NCI-H524 treated with DMSO at 0.1 percent for 48 hours (cell line): ENCODE data around the gene ACIN1.
"Not testable (repeated sequence)": the region's sequence is repeated elsewhere in the genome, so short reads cannot be mapped to it uniquely, and the experiment has no call there.

Experiments
- DNase-seq: peaks from one replicate; lab custom pipeline; 2025; lab: John Stamatoyannopoulos, UW

The ACIN1 gene

GRCh38 chr14:23015618-23016017 is 79.3 kb downstream of the ACIN1 start:
- DNase-seq, result no peak

GRCh38 chr14:23013749-23014054 is 81.2 kb downstream of the ACIN1 start:
- not testable (repeated sequence) for DNase-seq

- peak; percentile 89 for DNase-seq
Measured at GRCh38 chr14:23013054-23013748, 81.7 kb downstream of the ACIN1 start.

- peak; percentile 49 for DNase-seq
Measured at GRCh38 chr14:23009939-23010726, 84.8 kb downstream of the ACIN1 start, which contains the start of gene C14orf93. C14orf93 (minus strand) TSS chr14:23010143; CDS start chr14:22999023, 11,120 bp downstream.

- DNase-seq, result no peak
Measured at GRCh38 chr14:23009483-23009938, 85.4 kb downstream of the ACIN1 start.

- DNase-seq, result no peak
Measured at GRCh38 chr14:23008831-23009230, 86.1 kb downstream of the ACIN1 start.
